ENCODE measurements around the gene PHF3. TPM values are rescaled to one million over a fixed set of nuclear protein-coding genes. Genes with fewer than 3 reads are reported as not detected.

The PHF3 gene
- total and polyA plus RNA-seq, 8 donors = 5.4 to 42.9 (median 31.2) TPM

- TF ChIP-seq CTCF (IDR thresholded peaks at IDR 0.05) = no peak
- DNase-seq (no peak), ATAC-seq (peak in 1 of 4 donors; percentile 11), FAIRE-seq (no peak)
- H3K36me3 ChIP-seq = no peaks in the 10 kb centered on the region
- H3K27me3 ChIP-seq = no peaks in the 10 kb centered on the region
- no peak overlapping the region for H3K27ac ChIP-seq
- peaks cover 0 to 10% (median 3%) of the 10 kb centered on the region in 3 donors for H3K4me1 ChIP-seq
- H3K9me3 ChIP-seq = no peaks in the 10 kb centered on the region
- H3K4me3 ChIP-seq = no peak overlapping the region
- intact Hi-C loops (cut with DNase I) = no loop called here
Measured at GRCh38 chr6:63663956-63664281, 28.3 kb downstream of the PHF3 start.

- no peak for DNase-seq
- Histone ChIP-seq H3K36me3 (no peaks in the 10 kb centered on the region), H3K27me3 (no peaks in the 10 kb centered on the region), H3K4me1 (peaks cover 4 to 18% (median 17%) of the 10 kb centered on the region in 3 donors), H3K27ac (no peak overlapping the region), H3K9me3 (no peaks in the 10 kb centered on the region), H3K4me3 (no peak overlapping the region)
- intact Hi-C loops (cut with DNase I) = no loop called here
- FAIRE-seq = no peak
- peak in 3 of 4 donors; percentile 13 to 33 (median 22) for ATAC-seq
- 30 to 38% methylated on average over 6 of the region's 6 CpGs for WGBS, 2 donors
- TF ChIP-seq CTCF (IDR thresholded peaks at IDR 0.05) = no peak
Measured at GRCh38 chr6:63671098-63671754, 35.6 kb downstream of the PHF3 start.

- no peaks in the 10 kb centered on the region for H3K27me3 ChIP-seq
- no peak for TF ChIP-seq CTCF (IDR thresholded peaks at IDR 0.05)
- H3K4me3 ChIP-seq = no peak overlapping the region
- H3K27ac ChIP-seq = no peak overlapping the region
- H3K9me3 ChIP-seq = no peaks in the 10 kb centered on the region
- ATAC-seq = no peak
- 77 to 85% methylated on average over 3 of the region's 3 CpGs for WGBS, 2 donors
- peaks cover 14 to 31% (median 18%) of the 10 kb centered on the region in 3 donors for H3K4me1 ChIP-seq
- intact Hi-C loops (cut with DNase I) = no loop called here
- no peak for FAIRE-seq
- H3K36me3 ChIP-seq = no peaks in the 10 kb centered on the region
- no peak for DNase-seq
Measured at GRCh38 chr6:63672582-63673129, 37.1 kb downstream of the PHF3 start.

GRCh38 chr6:63673692-63674091 lies 38.1 kb downstream of the PHF3 start:
- WGBS, 2 donors = 32 to 41% methylated on average over 2 of the region's 2 CpGs
- ATAC-seq (peak in 2 of 4 donors; percentile 60 to 68), DNase-seq (no peak), FAIRE-seq (no peak)
- Histone ChIP-seq H3K4me3 (no peak overlapping the region), H3K27me3 (no peaks in the 10 kb centered on the region), H3K27ac (no peak overlapping the region), H3K36me3 (no peaks in the 10 kb centered on the region), H3K4me1 (peaks cover 17 to 31% (median 18%) of the 10 kb centered on the region in 3 donors), H3K9me3 (no peaks in the 10 kb centered on the region)
- intact Hi-C loops (cut with DNase I) = no loop called here
- no peak for TF ChIP-seq CTCF (IDR thresholded peaks at IDR 0.05)

- H3K4me3 ChIP-seq = no peak overlapping the region
- H3K27me3 ChIP-seq = no peaks in the 10 kb centered on the region
- DNase-seq (no peak), ATAC-seq (no peak), FAIRE-seq (no peak)
- 35 to 43% methylated on average over 3 of the region's 3 CpGs for WGBS, 2 donors
- peaks cover 17 to 29% (median 18%) of the 10 kb centered on the region in 3 donors for H3K4me1 ChIP-seq
- no peaks in the 10 kb centered on the region for H3K9me3 ChIP-seq
- H3K36me3 ChIP-seq = no peaks in the 10 kb centered on the region
- intact Hi-C loops (cut with DNase I) = no loop called here
- TF ChIP-seq CTCF (IDR thresholded peaks at IDR 0.05) = no peak
- H3K27ac ChIP-seq = no peak overlapping the region
Measured at GRCh38 chr6:63674635-63675034, 39.0 kb downstream of the PHF3 start.

All from pancreas (tissue), 10 donors.